HFF-Myc (cell line): ENCODE measurements around the gene RYR3.

Source experiments
- DNase-seq: peaks from one replicate; pipeline ENCODE4 v3.0.0-alpha.2; 2011; ENCODE audit warnings: low read depth; ENCODE audit errors: extremely low read depth
- H3K4me3 ChIP-seq: replicated peaks from 2 replicates; pipeline ENCODE4 v1.5.1; 2011; ENCODE audit warnings: low read depth, mild to moderate bottlenecking, control low read depth, low read length
- TF ChIP-seq, protein P1 (sequence below): IDR thresholded peaks from 2 replicates; pipeline ENCODE4 v1.5.1; 2012; ENCODE audit warnings: mild to moderate bottlenecking, low read depth, low read length, control low read depth; ENCODE audit errors: missing control alignments

Gene RYR3

DNA sequence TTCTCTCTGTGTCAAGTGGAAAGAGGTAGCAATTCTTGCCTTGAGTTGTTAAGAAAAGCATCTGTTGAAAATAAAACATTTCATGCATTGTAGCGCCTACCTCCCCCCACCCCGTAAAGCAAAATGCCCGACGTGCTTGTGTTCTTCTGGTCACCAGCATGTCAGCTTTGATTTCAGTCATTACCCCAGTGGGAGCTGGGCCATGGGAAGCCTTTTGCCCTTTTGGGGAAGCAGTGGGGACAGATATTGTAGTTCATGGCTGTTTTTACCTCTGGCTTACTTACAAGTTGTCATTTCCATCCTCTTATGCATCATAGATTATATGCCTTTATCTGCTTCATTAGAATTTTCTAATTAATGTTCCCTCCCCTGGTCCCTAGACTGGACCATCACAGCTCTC lies 328.7 kb downstream of the RYR3 start:
- TF ChIP-seq, protein P1, sequence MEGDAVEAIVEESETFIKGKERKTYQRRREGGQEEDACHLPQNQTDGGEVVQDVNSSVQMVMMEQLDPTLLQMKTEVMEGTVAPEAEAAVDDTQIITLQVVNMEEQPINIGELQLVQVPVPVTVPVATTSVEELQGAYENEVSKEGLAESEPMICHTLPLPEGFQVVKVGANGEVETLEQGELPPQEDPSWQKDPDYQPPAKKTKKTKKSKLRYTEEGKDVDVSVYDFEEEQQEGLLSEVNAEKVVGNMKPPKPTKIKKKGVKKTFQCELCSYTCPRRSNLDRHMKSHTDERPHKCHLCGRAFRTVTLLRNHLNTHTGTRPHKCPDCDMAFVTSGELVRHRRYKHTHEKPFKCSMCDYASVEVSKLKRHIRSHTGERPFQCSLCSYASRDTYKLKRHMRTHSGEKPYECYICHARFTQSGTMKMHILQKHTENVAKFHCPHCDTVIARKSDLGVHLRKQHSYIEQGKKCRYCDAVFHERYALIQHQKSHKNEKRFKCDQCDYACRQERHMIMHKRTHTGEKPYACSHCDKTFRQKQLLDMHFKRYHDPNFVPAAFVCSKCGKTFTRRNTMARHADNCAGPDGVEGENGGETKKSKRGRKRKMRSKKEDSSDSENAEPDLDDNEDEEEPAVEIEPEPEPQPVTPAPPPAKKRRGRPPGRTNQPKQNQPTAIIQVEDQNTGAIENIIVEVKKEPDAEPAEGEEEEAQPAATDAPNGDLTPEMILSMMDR = no peak

DNA sequence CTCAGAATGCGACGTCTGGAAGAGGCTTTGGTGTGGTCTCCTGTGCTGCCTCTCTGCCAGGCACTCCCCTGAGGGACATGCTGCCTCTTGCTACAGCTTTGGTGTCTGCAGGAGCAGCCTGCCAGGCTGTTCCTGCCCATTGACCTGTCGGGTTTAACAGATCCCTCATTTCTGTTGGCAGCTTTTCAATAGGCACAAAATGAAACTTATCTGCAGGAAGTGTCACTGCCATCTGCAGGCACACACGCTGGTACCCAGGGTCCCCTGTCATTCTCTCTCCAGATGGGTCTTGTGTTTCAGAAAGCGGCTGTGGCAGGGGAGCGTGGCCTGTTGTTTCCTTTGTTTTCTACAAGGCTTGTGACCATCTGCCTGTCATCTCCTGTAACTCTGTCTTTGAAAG lies 329.2 kb downstream of the RYR3 start:
- TF ChIP-seq, protein P1 = no peak
- no peak overlapping the region for H3K4me3 ChIP-seq
- DNase-seq = no peak

More for the DNA sequence above, 328.7 kb downstream of the RYR3 start:
- no peak for DNase-seq
- H3K4me3 ChIP-seq = no peak overlapping the region

DNA sequence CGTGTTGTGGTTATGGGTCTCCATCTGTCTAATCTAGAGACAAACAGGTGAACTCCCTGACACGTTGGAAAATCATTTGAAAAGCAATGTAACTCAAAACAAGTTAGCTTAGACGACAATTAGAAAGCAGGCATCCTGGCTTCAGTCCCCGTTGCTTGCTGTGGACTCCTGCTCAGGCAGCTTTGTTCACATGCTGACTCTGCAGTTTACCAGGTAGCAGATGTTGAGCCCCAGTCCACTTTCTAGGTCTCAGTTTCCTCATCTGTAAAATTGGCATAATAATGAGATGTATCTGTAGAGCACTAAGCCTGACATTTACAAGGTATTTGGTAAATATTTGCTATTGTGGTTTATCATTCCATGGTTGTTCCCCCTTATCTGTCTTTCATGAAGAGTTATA lies 330.3 kb downstream of the RYR3 start:
- TF ChIP-seq, protein P1 = no peak
- no peak for DNase-seq
- H3K4me3 ChIP-seq = no peak overlapping the region

DNA sequence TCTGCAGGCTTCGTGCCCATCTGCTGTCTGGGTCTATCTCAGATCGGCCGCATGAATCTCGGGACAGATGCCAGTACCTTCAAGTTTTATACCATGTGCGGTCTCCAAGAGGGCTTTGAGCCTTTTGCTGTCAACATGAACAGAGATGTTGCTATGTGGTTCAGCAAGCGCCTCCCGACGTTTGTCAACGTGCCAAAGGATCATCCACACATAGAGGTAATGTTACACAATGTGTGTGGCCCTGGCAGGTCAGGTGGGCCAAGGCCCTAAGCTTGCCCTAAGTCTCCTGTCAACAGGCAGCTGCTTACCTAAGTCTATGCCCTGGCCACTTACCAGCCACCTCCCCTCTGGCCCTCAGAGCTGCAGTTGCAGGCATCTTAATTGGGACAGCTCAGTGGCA lies 333.5 kb downstream of the RYR3 start:
- H3K4me3 ChIP-seq = no peak overlapping the region
- TF ChIP-seq, protein P1 = no peak
- DNase-seq = no peak

DNA sequence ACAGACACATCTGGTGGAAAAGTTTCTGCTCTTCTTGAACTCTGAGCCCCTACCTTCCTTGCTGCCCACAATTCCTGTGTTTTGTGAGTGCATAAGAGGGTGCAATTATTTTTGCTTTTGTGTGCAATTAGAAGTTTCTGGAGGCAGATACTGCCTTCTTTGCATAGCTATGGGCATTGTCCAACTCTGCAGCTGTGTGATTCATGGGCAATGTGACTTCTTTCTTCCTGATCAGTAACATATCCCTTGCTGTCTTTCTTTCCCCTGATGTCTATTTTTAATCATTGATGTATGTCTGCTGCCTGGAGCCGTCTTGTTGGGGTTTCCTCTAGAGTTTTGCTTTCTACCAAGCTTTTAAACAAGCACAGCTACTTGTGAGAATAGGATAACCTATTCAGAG lies 336.0 kb downstream of the RYR3 start:
- TF ChIP-seq, protein P1 = no peak
- DNase-seq = no peak
- H3K4me3 ChIP-seq = no peak overlapping the region

DNA sequence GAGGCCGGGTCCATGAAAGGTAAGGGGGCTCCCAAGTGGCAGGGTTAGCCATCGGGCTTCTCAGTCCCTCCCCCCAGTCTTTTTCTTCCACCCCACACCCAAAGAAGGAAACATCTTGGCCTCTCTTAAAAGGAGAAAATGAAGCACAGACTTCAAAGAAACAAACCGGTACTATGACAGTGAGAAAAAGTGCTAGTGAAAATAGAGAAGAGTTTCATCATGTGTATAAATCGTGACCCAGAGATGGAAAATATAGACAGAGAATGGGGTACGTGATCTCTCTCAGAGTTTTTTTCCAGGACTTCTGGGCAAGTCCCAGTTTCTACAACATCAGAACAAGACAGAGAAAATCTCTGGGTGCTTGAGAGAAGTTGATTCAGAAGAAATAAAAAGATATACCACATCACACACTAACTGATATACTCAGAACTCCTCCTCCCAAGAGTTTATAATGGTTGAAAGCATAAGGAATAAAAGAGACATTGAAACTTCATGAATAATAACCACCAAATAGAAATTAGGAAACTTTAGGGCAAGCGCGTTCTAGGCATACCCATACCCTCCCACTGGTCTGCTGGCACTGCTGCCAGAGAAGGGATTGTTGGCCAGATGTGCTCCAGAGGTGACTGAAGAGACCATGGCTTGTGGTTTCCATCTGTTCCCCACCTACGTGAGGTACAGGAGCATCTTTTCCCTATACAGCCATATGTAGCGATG lies 338.6 kb downstream of the RYR3 start:
- DNase-seq = no peak
- TF ChIP-seq, protein P1 = no peak
- no peak overlapping the region for H3K4me3 ChIP-seq

DNA sequence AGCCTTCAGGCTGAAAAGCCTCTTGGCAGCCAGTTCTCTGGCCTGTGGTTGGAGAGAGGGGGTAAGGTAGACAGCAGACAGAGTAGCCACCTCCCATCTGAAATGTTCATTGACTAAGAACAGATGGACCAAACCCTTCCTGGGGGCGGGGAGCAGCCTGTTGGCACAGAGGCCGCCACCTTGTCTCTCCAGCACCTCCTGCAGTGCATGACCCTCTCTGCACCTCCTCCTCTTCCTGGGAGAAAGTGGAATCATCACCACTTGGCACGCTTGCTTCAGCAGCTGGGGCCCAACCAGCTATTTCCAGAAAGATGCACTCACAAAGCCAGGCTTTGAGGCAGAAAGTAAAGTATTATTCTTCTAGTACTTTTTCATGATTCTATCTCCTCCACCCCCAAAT lies 344.1 kb downstream of the RYR3 start:
- TF ChIP-seq, protein P1 = no peak
- DNase-seq = peak; percentile 15
- no peak overlapping the region for H3K4me3 ChIP-seq
